AG09309 (cell line): Measurements from ENCODE around the gene PNKP.

ENCODE experiments used
- DNase-seq: peaks from one replicate; pipeline ENCODE4 v3.0.0-alpha.2; 2010; ENCODE audit warnings: low read depth
- H3K4me3 ChIP-seq: 2 replicates; pipeline ENCODE4 v1.5.1; 2011; ENCODE audit warnings: mild to moderate bottlenecking, low read depth, low read length, moderate library complexity; ENCODE audit not compliant: control insufficient read depth
- CTCF ChIP-seq: IDR thresholded peaks from 2 replicates; pipeline ENCODE4 v1.5.1; 2011; ENCODE audit warnings: mild to moderate bottlenecking, low read depth, low read length, inconsistent platforms; ENCODE audit not compliant: insufficient read depth, control insufficient read depth; ENCODE audit errors: missing control alignments

The PNKP gene

GRCh38 chr19:49908480-49909420, 41.4 kb upstream of the PNKP start:
- no peak for TF ChIP-seq CTCF
- DNase-seq = no peak
- H3K4me3 ChIP-seq = no peak overlapping the region

- H3K4me3 ChIP-seq = no peak overlapping the region
- no peak for DNase-seq
- no peak for TF ChIP-seq CTCF
Observed at GRCh38 chr19:49907745-49908446, 40.5 kb upstream of the PNKP start.

GRCh38 chr19:49906879-49907564, 39.6 kb upstream of the PNKP start:
- no peak for TF ChIP-seq CTCF

GRCh38 chr19:49904136-49904535, 36.8 kb upstream of the PNKP start:
- no peak overlapping the region for H3K4me3 ChIP-seq
- TF ChIP-seq CTCF = no peak
- no peak for DNase-seq

More at GRCh38 chr19:49906879-49907564, 39.6 kb upstream of the PNKP start:
- H3K4me3 ChIP-seq = no peak overlapping the region
- DNase-seq = no peak

GRCh38 chr19:49896863-49897621, 29.7 kb upstream of the PNKP start, which contains the start of gene IL4I1:
IL4I1 (minus strand) TSS chr19:49896887; CDS start chr19:49896160, 727 bp downstream.
- no peak for TF ChIP-seq CTCF
- H3K4me3 ChIP-seq = no peak within 1 kb of the TSS
- no peak for DNase-seq
